Neural progenitor cell (in vitro differentiated cells): Measurements from ENCODE around the gene SPTB. TPM values are rescaled to one million over a fixed set of nuclear protein-coding genes. Genes with fewer than 3 reads are reported as not detected.

ENCODE experiments used
- DNase-seq: peaks from one replicate; pipeline ENCODE4 v3.0.0-alpha.2; 2016; ENCODE audit warnings: low spot score
- H2AFZ ChIP-seq: fragments of 200-600 bp; sonication (generic); replicated peaks from 2 replicates; pipeline ENCODE4 v1.6.1; 2016; ENCODE audit warnings: antibody characterized with exemption
- H3F3A ChIP-seq: fragments of 200-600 bp; sonication (generic); 2 replicates; pipeline ENCODE4 v1.6.1; 2016; ENCODE audit warnings: antibody characterized with exemption, low read depth
- H3K27ac ChIP-seq: fragments of 200-600 bp; sonication (generic); 2 replicates; pipeline ENCODE4 v1.5.1; 2016; ENCODE audit warnings: mild to moderate bottlenecking
- H3K27me3 ChIP-seq: fragments of 200-600 bp; sonication (generic); 2 replicates; pipeline ENCODE4 v1.6.1; 2016; ENCODE audit warnings: mild to moderate bottlenecking, moderate library complexity
- H3K36me3 ChIP-seq: fragments of 200-600 bp; sonication (generic); 2 replicates; pipeline ENCODE4 v1.5.1; 2016
- H3K4me1 ChIP-seq: fragments of 200-600 bp; sonication (generic); 2 replicates; pipeline ENCODE4 v1.6.1; 2016; ENCODE audit warnings: mixed run types
- H3K4me2 ChIP-seq: fragments of 200-600 bp; sonication (generic); 2 replicates; pipeline ENCODE4 v1.6.1; 2016
- H3K4me3 ChIP-seq: fragments of 200-600 bp; sonication (generic); 2 replicates; pipeline ENCODE4 v1.5.1; 2016
- H3K79me2 ChIP-seq: fragments of 200-600 bp; sonication (generic); 2 replicates; pipeline ENCODE4 v1.6.1; 2016; ENCODE audit warnings: low read depth
- H3K9ac ChIP-seq: fragments of 200-600 bp; sonication (generic); 2 replicates; pipeline ENCODE4 v1.6.1; 2016
- H3K9me3 ChIP-seq: fragments of 200-600 bp; sonication (generic); 2 replicates; pipeline ENCODE4 v1.5.1; 2016; ENCODE audit warnings: low read depth
- H4K20me1 ChIP-seq: fragments of 200-600 bp; sonication (generic); 2 replicates; pipeline ENCODE4 v1.6.1; 2016; ENCODE audit warnings: low read depth
- H3K27ac Mint-ChIP-seq: 3 replicates; pipeline ENCODE4 v1.8.0; 2021; ENCODE audit warnings: mixed read lengths
- H3K27me3 Mint-ChIP-seq: 2 replicates; pipeline ENCODE4 v1.8.0; 2022; ENCODE audit warnings: low read depth, mild to moderate bottlenecking, inconsistent platforms, moderate library complexity, mixed read lengths; ENCODE audit not compliant: insufficient read depth
- H3K36me3 Mint-ChIP-seq: 3 replicates; pipeline ENCODE4 v1.8.0; 2021; ENCODE audit warnings: mixed read lengths
- H3K4me1 Mint-ChIP-seq: 3 replicates; pipeline ENCODE4 v1.8.0; 2021; ENCODE audit warnings: mixed read lengths
- H3K4me3 Mint-ChIP-seq: 3 replicates; pipeline ENCODE4 v1.8.0; 2021; ENCODE audit warnings: mild to moderate bottlenecking, moderate library complexity, mixed read lengths
- H3K9me3 Mint-ChIP-seq: 3 replicates; pipeline ENCODE4 v1.8.0; 2020; ENCODE audit warnings: mixed read lengths
- EZH2 ChIP-seq: fragments of 200-600 bp; sonication (generic); IDR thresholded peaks from 2 replicates; pipeline ENCODE4 v1.6.1; 2017; ENCODE audit warnings: antibody characterized with exemption, mild to moderate bottlenecking, moderate library complexity
- EZH2phosphoT487 ChIP-seq: fragments of 200-600 bp; sonication (generic); IDR thresholded peaks from 2 replicates; pipeline ENCODE4 v1.6.1; 2017; ENCODE audit warnings: antibody characterized with exemption
- total RNA-seq: library from RNA; depleted of rRNA; stranded (reverse); fragments of >200 nt; gene quantifications from 2 replicates; pipeline ENCODE4 v1.2.3, GENCODE V29; 2015; ENCODE audit warnings: low replicate concordance
- TF ChIP-seq, protein P1 (sequence below): fragments of 200-600 bp; sonication (generic); IDR thresholded peaks from 2 replicates; pipeline ENCODE4 v1.5.1; 2017; ENCODE audit warnings: antibody characterized with exemption, mild to moderate bottlenecking

The SPTB gene
- total RNA-seq, 1 donor from 2014 or later: 0.09 TPM

DNA sequence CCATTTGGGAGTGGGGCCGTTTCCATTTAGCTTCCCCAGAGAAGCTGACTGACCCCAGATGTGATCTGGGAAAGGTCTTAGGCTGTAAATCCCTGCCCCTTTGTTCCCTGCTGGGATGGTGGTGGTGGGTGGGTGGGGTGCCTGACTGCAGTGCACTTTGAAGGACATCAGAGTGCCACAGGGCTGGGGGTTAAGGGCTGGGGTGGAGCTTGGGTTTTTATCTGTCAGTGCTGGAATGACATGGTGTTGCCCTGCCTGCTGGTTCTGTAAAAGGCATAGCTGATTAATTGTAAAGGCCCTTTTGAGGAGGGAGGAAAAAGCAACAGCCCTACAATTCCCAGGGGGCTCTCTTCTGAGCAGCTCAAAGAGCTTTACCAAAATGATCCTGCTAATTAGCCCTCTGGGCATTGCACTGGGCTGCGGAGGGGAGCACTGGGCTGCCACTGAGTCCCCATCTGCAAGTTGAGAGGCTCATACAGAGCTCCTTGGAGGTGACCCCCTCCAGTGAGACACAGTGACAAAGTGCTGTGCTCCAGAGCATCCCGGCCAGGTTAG, 154.4 kb downstream of the SPTB start:
- H3K27me3 ChIP-seq: no peaks in the 10 kb centered on the region
- no peak overlapping the region for H3K9ac ChIP-seq
- H3K27ac ChIP-seq: peak overlapping the region; percentile 42
- peaks cover 63% of the 10 kb centered on the region for H3K4me1 ChIP-seq
- H3K36me3 ChIP-seq: no peaks in the 10 kb centered on the region
- no peak overlapping the region for H2AFZ ChIP-seq
- H3K4me2 ChIP-seq: peak overlapping the region; percentile 62
- H3K9me3 ChIP-seq: no peaks in the 10 kb centered on the region
- peaks cover 56% of the 10 kb centered on the region for H3K79me2 ChIP-seq
- H3K27ac Mint-ChIP-seq: no peak overlapping the region
- peaks cover 38% of the 10 kb centered on the region for H3K4me1 Mint-ChIP-seq
- peak overlapping the region; percentile 14 for H3K4me3 ChIP-seq
- peaks cover 39% of the 10 kb centered on the region for H3F3A ChIP-seq
- H4K20me1 ChIP-seq: peaks cover 98% of the 10 kb centered on the region
- H3K27me3 Mint-ChIP-seq: peaks cover 11% of the 10 kb centered on the region
- peaks cover 2% of the 10 kb centered on the region for H3K9me3 Mint-ChIP-seq
- DNase-seq: peak; percentile 75
- peaks cover 17% of the 10 kb centered on the region for H3K36me3 Mint-ChIP-seq
- no peak overlapping the region for H3K4me3 Mint-ChIP-seq
- TF ChIP-seq EZH2 (no peak), EZH2phosphoT487 (peak; percentile 36)

DNA sequence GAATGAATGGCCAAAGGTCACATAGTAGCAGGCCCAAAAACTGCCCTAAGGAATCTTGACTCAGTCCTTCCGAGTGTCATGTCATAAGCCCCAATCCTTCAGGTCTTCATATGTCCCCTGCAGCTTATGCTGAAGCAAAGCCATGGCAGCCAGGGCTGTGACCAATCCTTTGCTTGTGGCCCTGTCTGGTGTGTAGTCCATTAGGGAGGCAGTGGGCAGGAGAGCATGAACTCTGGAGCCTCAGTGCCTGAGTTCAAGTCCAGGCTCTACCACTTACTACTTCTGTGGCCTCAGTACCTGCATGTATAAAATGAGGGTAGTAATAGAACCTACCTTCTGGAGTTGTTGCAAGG, 155.2 kb downstream of the SPTB start:
- Histone ChIP-seq H4K20me1 (peaks cover 96% of the 10 kb centered on the region), H3F3A (peaks cover 39% of the 10 kb centered on the region), H3K27ac (peak overlapping the region; percentile 42), H3K27me3 (no peaks in the 10 kb centered on the region), H3K4me2 (peak overlapping the region; percentile 62), H3K36me3 (no peaks in the 10 kb centered on the region), H3K4me1 (peaks cover 57% of the 10 kb centered on the region), H3K9me3 (no peaks in the 10 kb centered on the region), H3K4me3 (peak overlapping the region; percentile 14), H3K79me2 (peaks cover 64% of the 10 kb centered on the region), H2AFZ (no peak overlapping the region), H3K9ac (no peak overlapping the region)
- Mint-ChIP-seq H3K27me3 (peaks cover 17% of the 10 kb centered on the region), H3K4me3 (no peak overlapping the region), H3K27ac (no peak overlapping the region), H3K4me1 (peaks cover 38% of the 10 kb centered on the region), H3K9me3 (peaks cover 6% of the 10 kb centered on the region), H3K36me3 (peaks cover 19% of the 10 kb centered on the region)
- no peak for DNase-seq
- TF ChIP-seq EZH2phosphoT487 (no peak), EZH2 (no peak)
- TF ChIP-seq, protein P1, sequence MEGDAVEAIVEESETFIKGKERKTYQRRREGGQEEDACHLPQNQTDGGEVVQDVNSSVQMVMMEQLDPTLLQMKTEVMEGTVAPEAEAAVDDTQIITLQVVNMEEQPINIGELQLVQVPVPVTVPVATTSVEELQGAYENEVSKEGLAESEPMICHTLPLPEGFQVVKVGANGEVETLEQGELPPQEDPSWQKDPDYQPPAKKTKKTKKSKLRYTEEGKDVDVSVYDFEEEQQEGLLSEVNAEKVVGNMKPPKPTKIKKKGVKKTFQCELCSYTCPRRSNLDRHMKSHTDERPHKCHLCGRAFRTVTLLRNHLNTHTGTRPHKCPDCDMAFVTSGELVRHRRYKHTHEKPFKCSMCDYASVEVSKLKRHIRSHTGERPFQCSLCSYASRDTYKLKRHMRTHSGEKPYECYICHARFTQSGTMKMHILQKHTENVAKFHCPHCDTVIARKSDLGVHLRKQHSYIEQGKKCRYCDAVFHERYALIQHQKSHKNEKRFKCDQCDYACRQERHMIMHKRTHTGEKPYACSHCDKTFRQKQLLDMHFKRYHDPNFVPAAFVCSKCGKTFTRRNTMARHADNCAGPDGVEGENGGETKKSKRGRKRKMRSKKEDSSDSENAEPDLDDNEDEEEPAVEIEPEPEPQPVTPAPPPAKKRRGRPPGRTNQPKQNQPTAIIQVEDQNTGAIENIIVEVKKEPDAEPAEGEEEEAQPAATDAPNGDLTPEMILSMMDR: no peak

- peak overlapping the region; percentile 2 for H3K4me3 Mint-ChIP-seq
- no peaks in the 10 kb centered on the region for H3K9me3 ChIP-seq
- no peaks in the 10 kb centered on the region for H3K36me3 ChIP-seq
- peaks cover 96% of the 10 kb centered on the region for H4K20me1 ChIP-seq
- peaks cover 17% of the 10 kb centered on the region for H3K27me3 Mint-ChIP-seq
- H3K4me1 ChIP-seq: peaks cover 52% of the 10 kb centered on the region
- no peak overlapping the region for H3K27ac ChIP-seq
- peak; percentile 40 for DNase-seq
- no peak overlapping the region for H3K9ac ChIP-seq
- peaks cover 39% of the 10 kb centered on the region for H3F3A ChIP-seq
- peaks cover 70% of the 10 kb centered on the region for H3K79me2 ChIP-seq
- H3K27ac Mint-ChIP-seq: no peak overlapping the region
- peaks cover 38% of the 10 kb centered on the region for H3K4me1 Mint-ChIP-seq
- H3K4me2 ChIP-seq: peak overlapping the region; percentile 62
- H3K36me3 Mint-ChIP-seq: peaks cover 16% of the 10 kb centered on the region
- peaks cover 6% of the 10 kb centered on the region for H3K9me3 Mint-ChIP-seq
- TF ChIP-seq EZH2phosphoT487 (no peak), EZH2 (no peak)
- TF ChIP-seq, protein P1: no peak
- H3K4me3 ChIP-seq: peak overlapping the region; percentile 14
- H3K27me3 ChIP-seq: no peaks in the 10 kb centered on the region
- no peak overlapping the region for H2AFZ ChIP-seq
Observed at GRCh38 chr14:64723691-64724577, 155.8 kb downstream of the SPTB start.
